ENCODE data around the gene APOBR.
"Not testable (repeated sequence)": the region's sequence is repeated elsewhere in the genome, so short reads cannot be mapped to it uniquely, and the experiment has no call there.

APOBR gene

DNA sequence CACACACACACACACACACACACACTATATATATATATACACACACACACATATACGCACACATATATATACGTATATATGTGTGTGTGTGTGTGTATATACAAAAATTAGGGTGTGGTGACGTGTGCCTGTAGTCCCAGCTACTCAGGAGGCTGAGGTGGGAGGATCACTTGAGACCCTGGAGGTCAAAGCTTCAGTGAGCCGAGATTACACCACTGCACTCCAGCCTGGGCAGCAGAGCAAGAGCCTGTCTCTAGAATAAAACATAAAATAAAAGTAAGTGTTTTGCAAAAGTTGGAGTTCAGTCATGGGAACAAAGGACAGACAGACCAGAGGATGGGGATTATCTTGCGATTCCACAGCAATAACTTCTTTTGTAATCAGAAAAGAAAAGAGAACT lies 33.5 kb downstream of the APOBR start:
- no peak for DNase-seq

DNA sequence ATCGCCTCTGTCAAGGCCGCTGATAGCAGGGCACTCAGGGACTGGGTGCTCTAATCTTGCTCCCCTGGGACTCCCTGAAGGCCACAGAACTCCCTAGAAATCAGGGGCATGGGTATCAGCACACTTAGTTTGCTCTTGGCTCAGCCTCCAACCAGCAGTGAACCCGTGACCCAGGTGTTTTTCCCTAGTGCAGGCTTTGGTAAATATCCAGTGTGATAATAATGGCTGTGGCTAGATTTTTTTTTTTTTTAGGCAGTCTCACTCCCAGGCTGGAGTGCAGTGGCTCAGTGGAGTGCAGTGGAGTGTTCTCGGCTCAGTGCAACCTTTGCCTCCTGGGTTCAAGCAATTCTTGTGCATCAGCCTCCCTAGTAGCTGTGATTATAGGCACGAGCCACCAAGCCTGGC lies 34.0 kb downstream of the APOBR start:
- DNase-seq, result no peak

DNA sequence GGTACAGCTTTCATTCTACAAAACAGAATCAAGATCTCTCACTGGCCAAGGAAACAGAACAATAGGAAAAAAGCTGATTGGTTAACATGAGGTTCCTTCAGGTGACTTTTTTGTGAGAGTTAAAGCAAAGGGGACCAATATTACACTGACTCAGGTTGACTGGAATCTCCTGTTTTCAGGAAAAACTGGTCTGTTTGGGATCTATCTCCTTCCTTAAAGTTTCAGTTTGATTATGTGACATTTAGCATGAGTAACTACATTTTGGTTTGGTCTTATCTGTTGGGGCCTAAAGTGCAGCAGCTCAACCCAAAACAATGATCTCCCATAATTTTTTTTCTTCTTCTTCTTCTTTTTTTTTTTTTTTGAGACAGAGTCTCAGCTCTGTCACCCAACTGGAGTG lies 34.7 kb downstream of the APOBR start:
- no peak for DNase-seq

DNA sequence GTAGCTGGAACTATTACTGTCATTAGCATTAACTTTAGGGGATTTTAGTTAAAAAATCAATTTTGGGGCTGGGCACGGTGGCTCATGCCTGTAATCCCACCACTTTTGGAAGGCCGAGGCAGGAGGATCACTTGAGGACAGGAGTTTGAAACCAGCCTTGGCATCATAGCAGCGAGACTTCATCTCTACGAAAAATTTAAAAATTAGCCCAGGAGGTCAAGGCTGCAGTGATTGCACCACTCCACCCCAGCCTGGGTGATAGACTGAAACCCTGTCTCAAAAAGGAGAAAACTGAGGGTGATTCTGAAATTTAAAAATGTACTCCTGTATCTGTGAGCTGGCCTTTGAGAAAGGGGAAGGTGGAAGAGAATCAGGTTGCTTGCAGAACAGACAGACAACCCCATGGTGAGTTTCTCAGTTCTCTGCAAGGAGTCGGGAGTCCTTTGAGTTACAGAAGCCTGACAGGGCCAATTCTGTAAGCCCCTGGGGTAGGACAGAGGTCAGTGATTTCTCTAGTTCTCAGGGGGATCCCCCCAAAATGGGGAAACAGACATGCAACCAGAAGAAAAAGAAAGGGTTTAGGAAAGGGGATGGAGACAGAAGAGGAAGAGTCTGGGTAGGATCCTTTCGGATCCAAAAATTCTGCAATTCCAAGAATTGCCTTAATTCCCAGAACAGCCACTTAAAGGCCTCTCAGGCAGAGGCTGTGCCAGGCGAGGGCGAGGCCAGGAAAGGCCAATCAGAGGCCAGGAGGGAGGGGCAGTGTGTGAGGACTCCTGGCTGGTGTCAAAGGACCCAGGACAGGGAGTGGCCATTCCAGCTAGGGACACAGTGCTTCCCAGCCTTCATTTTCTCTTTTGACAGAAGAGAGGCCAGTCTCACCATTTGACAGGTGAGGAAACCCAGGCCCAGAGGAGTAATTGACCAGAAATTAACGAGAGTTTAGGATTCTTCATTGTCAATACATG lies 37.6 kb downstream of the APOBR start:
- DNase-seq, result no peak

DNA sequence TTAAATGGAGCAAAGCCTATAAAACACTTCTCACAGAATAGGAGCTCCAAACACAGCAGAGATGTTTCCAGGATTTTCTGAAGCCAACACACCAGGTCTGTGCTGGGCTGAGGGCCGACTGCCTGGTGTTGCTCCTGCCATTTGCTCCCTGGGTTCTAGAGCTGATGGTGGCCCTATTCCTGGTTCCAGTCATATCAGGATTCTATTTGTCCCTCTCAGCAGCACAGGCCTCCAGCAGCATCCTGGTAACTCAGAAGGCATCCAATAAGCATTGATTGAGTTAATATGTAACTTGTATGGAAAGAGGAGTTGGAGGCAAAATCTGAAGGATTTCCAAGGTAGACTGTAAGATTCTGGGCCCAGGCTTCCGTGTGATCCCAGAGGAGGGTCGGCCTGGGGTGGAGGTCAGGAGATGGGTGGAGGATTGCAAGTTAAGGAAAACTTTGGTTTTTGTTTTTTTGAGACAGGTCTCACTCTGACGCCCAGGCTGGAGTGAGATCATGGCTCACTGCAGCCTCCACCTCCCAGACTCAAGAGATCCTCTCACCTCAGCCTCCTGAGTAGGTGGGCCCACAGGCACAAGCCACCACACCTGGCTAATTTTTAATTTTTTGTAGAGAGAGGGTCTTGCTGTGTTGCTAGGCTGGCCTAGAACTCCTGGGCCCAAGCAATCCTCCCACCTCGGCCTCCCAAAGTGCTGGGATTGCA lies 38.7 kb downstream of the APOBR start:
- no peak for DNase-seq

DNA sequence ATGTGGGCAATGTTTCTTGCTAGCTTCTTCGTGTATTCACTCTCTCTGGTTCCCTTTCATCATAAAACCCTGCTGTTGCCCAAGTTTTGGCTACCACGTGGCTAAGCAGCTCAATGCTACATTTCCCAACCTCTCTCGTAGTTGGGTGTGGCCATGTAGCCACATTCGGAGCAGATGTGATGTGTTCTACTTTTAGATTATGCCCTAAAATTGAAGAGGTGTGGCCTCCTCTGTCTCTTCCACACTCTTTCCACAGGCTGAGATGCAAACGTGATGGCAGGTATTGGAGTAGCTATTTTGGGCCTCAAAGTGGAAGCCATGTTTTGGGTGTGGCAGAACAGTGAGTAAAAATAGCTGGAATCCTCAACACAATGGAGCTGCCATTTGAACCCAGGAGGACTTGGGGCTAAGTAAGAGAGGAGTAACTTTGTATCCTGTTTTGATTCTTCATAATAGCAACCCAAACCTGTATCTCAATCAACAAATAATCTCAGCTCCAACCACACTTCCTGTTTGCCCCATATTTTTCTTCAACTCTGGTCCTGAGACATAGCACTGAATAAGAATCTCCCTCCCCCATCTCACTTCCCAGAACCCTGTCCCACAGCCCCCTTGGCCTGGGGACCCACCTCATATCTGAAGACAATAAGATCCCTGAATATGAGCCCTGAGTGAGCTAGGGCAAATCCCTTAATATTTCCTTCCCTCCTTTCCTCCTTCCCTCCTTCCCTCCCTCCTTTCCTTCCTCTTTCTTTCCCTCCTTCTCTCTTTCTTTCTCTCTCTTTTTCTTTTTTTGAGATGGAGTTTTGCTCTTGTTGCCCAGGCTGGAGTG lies 40.3 kb downstream of the APOBR start:
- no peak for DNase-seq

DNA sequence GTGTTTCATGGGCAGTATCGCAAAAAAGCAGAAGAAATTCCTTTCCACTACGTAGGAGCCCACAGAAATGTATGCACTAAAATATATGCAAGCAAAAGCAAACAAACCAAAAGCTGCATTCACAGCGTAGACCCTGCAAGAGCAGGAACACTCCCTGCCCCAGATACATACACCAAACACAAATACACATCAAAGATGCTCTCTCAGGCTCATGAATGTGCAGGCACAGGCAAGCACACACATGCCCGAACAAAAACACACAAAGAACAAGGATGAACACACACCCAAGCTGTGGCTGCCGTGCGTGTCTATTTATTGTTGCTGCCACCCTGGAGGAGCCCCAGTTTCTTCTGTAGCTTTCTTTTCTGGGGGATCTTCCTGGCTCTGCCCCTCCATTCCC lies 42.6 kb downstream of the APOBR start:
- no peak for DNase-seq

DNA sequence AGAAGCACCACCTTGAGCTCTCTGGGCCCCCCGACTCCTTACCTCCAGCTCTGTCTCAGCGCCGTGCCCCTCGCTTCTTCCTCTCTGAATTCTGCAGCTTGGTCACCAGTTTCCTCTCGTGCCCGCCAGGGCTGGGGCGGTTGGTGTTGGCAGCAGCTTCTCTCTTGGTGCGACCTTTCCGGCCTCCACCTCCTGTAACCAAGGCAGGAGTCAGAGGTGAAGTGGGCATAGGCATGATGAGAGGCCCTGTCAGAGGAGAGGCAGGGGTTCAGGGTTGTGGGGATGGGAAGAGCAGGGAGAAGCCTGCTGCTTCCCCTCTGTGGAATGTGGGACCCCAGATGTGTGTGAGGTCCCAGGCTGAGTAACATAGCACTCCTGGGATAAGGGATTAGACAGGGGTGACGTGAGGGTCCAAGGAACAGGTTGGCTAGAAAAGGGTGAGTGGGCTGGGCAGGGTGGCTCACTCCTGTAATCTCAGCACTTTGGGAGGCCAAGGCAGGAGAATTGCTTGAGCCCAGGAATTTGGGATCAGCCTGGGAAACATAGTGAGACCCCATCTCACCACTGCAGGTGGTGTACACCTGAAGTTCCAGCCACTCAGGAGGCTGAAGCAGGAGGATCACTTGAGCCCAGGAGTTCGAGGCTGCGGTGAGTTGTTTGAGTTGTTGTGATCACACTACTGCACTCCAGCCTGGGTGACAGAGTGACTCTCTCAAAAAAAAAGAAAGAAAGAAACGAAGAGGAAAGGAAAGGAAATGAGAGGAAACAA lies 43.7 kb downstream of the APOBR start:
- DNase-seq, result no peak

DNA sequence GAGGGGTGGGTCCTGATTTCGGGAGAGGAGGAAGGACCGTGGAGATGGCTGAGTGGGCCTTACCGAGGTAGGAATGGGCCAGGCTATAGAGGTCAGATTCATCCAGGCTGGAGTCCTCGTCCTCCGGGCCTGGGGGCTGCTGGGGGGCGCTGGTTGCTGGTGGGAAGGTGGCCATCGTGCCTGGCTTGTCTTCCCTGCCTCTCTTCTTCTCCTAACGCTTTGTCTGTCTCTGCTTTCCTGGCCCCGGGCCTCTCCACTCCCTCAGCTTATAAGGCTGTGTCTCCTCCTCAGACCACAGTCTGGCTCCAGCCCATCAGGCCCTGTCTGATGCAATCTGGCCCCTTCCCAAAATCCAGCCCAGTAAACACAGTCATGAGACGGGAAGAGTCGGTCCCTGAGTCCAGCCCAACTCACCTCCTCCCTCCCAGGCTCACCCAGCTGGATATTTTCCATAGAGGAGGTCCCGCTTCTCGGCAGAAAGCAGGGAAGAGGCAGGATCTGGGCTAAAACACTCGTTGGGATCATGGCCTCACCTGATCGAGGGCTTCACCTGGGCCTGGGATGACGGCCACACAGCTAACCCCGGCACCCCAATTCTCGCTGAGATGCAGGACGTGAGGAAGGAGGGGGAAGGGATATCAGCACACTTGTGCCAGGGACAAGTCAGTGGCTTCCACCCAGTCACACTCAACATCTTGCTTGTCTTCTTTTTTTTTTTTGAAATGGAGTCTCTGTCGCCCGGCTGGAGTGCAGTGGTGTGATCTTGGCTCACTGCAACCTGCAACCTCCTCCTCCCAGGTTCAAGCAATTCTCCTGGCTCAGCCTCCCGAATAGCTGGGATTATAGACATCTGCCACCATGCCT lies 44.5 kb downstream of the APOBR start, which contains the start of gene NUPR1:
TSS of gene NUPR1 (minus strand) at position 242 of the 864 bp plus-strand sequence. CDS start at position 175, 67 bp downstream.
- no peak for DNase-seq

DNA sequence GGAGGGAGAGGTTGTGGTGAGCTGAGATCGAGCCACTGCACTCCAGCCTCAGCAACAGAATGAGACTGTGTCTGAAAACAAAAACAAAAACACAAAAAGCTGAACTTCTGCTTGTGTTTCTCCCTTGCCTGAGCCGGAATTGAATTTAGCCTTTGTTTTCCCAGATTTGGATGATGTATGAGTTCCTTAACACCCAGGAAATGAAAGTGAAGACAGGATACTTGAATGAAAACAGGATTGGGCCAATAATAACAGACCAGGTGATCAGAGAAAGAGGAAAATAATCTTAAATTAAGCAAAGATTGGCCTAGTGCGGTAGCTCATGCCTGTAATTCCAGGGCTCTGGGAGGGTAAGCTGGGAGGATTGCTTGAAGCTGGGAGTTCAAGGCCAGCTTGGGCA lies 45.9 kb downstream of the APOBR start:
- no peak for DNase-seq

DNA sequence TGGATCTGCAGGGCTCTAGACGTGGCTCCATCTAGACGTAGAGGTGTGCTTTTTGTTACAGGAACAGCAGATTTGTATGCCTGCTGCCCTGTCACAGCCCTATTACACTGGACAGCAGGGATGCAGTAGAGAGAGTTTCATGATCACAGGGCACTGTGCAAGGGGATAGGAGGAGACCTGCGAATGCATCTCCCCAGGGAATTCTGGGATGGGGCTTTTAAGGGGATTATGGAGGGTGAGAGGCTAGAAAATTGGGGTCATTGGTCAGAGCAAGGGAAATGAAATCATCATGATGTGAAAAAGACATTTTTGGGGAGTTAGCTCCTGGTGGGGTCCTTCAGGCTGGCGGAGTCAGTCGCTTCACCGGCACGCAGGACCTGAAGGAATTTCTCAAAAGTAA lies 48.2 kb downstream of the APOBR start:
- DNase-seq, result no peak

DNA sequence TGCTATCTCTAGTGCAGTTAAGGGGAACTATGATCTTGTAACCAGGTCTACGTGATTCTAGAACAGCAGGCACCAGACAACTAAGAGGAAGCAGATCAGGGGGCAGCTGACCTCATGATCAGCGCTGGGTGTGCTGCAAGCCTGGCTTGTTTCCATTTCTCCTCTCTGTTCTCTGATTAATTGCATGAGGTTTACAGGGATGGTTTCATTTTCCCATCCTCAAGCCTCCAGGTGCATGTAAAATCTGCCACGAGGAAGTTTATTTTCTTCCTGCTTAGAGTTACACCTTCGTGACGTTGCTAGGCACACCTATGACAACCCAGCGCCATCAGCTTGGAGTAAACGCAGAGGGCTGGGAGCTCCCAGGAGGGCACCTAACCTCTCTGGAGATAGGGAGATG lies 48.6 kb downstream of the APOBR start:
- DNase-seq, result peak; percentile 72

DNA sequence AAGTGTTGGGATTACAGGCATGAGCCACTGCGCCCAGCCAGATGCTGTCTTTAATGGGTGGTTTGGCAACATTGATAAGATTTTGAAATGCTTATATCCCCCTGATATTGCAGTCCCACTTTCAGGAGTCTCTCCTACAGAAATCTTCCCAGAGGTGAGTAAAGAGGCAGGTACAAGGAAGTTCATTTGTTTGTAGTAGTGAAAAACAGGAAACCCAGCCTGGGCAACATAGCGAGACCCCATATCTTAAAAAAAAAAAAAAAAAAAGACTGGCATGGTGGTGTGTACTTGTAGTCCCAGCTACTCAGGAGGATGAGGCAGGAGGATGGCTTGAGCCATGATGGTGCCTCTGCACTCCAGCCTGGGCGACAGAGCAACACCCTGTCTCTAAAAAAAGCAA lies 50.6 kb downstream of the APOBR start:
- no peak for DNase-seq

DNA sequence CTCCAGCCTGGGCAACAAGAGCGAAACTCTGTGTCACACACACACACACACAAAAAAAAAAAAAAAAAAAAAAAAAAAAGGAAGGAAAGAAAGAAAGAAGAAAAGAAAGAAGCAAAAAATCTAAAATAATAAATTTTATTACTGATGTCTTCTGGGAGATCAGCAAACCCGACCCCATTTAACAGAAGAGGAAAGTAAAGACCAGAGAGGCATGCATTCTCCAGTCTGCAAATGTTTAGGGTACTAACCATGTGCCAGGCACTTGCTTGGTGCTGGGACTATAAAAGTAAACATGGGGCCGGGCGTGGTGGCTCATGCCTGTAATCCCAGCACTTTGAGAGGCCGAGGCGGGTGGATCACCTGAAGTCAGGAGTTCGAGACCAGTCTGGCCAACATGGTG lies 51.5 kb downstream of the APOBR start:
- not testable (repeated sequence) for DNase-seq

DNA sequence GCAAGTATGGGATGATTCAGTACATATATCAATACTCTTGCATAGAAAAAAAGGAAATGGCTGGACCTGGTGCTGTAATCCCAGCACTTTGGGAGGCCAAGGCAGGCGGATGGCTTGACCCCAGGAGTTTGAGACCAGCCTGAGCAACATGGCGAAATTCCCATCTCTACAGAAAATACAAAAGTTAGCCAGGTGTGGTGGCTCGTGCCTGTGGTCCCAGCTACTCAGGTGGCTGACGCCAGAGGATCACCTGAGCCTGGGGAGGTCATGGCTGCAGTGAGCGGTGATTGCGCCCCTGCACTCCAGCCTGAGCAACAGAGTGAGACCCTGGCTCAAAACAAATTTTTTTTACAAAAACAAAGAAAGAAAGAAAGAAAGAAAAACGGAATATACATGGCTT lies 52.2 kb downstream of the APOBR start:
- no peak for DNase-seq

DNA sequence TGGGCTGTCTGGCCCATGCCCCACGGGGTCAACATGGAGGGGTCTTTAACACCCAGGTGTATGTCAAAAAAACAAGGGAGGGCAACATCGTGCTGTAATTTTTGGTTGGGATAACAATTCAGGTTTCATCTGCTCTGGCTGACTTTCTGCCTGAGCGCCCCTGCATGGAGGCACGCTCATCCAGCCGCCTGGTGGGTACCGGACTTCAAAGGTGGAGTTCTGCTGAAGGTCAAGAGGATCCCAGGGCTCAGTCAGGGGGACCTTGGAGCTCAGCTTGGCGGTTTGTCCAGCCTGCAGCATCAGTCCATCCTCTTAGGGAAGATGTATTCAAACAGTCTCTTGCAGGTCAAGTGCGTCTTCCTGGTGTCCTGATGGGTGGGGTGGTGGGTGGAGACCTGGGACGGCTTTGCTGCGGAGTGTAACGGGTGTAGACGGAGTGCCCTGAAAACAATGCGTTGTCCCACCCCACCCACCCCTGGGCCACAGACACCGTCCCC lies 53.9 kb downstream of the APOBR start:
- no peak for DNase-seq
